ENCODE measurements around the gene ZNF311. TPM values are rescaled to one million over a fixed set of nuclear protein-coding genes. Genes with fewer than 3 reads are reported as not detected.

Gene ZNF311
- total and polyA plus RNA-seq, 9 of the 15 experiments (the other 6 are each of a cell fraction or from before 2014, with no cell fraction given), result 5.1 to 10.0 (median 7.5) TPM

DNA sequence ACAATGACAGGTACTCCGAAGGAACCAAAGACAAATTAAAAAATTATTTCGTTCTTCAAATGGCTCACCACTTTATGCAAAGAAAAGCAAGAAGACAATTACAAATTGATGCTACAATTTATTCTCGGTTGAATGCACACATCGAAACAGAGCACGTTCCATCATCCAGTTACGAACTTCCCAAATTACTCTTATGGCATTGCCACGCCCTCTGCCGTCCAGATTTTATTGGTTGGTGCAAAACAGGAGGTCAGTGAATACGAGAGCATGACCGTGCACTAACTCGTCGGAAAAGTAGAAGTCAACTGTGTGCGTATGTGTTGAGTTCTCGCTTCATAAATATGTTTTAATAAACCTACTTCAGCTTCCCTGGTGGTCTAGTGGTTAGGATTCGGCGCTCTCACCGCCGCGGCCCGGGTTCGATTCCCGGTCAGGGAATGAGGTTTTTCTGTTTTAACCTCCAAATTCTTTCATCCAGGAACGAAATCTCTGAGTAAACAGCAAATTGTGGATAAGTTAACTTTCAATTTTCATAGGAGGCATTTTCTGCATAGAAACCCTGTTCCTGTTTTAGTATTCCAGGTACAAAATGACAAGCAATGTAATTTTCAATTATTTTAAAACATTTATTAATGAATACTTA, 23.2 kb downstream of the ZNF311 start (continued):
- TF ChIP-seq, protein P1, sequence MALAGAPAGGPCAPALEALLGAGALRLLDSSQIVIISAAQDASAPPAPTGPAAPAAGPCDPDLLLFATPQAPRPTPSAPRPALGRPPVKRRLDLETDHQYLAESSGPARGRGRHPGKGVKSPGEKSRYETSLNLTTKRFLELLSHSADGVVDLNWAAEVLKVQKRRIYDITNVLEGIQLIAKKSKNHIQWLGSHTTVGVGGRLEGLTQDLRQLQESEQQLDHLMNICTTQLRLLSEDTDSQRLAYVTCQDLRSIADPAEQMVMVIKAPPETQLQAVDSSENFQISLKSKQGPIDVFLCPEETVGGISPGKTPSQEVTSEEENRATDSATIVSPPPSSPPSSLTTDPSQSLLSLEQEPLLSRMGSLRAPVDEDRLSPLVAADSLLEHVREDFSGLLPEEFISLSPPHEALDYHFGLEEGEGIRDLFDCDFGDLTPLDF (CRISPR knock-in tag; IDR thresholded peaks at IDR 0.05), result peak; percentile 75
- TF ChIP-seq KLF6 (CRISPR knock-in tag; IDR thresholded peaks at IDR 0.05; ENCODE audit: borderline replicate concordance) (no peak), NCOR1 (IDR thresholded peaks at IDR 0.05) (peak; percentile 45; the same call in 1 of the 2 replicates), ZNF551 (CRISPR knock-in tag; IDR thresholded peaks at IDR 0.05) (no peak), U2AF1 (optimal IDR thresholded peaks at IDR 0.05; ENCODE audit: low read depth, low read length) (no peak), RHOXF2B (CRISPR knock-in tag; conservative IDR thresholded peaks at IDR 0.05) (no peak), ASH1L (IDR thresholded peaks at IDR 0.05; ENCODE audit: borderline replicate concordance, low read depth, partially characterized antibody) (no peak), KDM2B (CRISPR knock-in tag; IDR thresholded peaks at IDR 0.05) (0 out of 2 replicates have a peak, but pooled peaks have one; percentile 41), SLC30A9 (CRISPR knock-in tag; IDR thresholded peaks at IDR 0.05) (no peak), DNMT1 (IDR thresholded peaks at IDR 0.05) (0 out of 2 replicates have a peak, but pooled peaks have one; percentile 76), IFI16 (CRISPR knock-in tag; IDR thresholded peaks at IDR 0.05) (no peak), ZNF408 (CRISPR knock-in tag; IDR thresholded peaks at IDR 0.05; ENCODE audit: low read depth) (no peak), ZNF263 (CRISPR knock-in tag; IDR thresholded peaks at IDR 0.05; ENCODE audit: borderline replicate concordance) (no peak), SMAD1 (IDR thresholded peaks at IDR 0.05; ENCODE audit: low read depth, low read length, partially characterized antibody) (no peak), TBP (optimal IDR thresholded peaks at IDR 0.05; ENCODE audit: low read depth, low read length) (peak; percentile 98), ZNF140 (CRISPR knock-in tag; IDR thresholded peaks at IDR 0.05) (0 out of 2 replicates have a peak, but pooled peaks have one; percentile 41)
- TF ChIP-seq, protein P2, sequence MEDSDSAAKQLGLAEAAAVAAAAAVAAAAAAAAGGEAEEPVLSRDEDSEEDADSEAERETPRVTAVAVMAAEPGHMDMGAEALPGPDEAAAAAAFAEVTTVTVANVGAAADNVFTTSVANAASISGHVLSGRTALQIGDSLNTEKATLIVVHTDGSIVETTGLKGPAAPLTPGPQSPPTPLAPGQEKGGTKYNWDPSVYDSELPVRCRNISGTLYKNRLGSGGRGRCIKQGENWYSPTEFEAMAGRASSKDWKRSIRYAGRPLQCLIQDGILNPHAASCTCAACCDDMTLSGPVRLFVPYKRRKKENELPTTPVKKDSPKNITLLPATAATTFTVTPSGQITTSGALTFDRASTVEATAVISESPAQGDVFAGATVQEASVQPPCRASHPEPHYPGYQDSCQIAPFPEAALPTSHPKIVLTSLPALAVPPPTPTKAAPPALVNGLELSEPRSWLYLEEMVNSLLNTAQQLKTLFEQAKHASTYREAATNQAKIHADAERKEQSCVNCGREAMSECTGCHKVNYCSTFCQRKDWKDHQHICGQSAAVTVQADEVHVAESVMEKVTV (CRISPR knock-in tag; IDR thresholded peaks at IDR 0.05), result peak; percentile 28; the same call in 1 of the 2 replicates
- TF ChIP-seq, protein P3, sequence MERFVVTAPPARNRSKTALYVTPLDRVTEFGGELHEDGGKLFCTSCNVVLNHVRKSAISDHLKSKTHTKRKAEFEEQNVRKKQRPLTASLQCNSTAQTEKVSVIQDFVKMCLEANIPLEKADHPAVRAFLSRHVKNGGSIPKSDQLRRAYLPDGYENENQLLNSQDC (CRISPR knock-in tag; IDR thresholded peaks at IDR 0.05), result peak; percentile 69; the same call in 1 of the 2 replicates
- TF ChIP-seq, protein P4, sequence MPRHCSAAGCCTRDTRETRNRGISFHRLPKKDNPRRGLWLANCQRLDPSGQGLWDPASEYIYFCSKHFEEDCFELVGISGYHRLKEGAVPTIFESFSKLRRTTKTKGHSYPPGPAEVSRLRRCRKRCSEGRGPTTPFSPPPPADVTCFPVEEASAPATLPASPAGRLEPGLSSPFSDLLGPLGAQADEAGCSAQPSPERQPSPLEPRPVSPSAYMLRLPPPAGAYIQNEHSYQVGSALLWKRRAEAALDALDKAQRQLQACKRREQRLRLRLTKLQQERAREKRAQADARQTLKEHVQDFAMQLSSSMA (CRISPR knock-in tag; IDR thresholded peaks at IDR 0.05), result no peak
- TF ChIP-seq, protein P5, sequence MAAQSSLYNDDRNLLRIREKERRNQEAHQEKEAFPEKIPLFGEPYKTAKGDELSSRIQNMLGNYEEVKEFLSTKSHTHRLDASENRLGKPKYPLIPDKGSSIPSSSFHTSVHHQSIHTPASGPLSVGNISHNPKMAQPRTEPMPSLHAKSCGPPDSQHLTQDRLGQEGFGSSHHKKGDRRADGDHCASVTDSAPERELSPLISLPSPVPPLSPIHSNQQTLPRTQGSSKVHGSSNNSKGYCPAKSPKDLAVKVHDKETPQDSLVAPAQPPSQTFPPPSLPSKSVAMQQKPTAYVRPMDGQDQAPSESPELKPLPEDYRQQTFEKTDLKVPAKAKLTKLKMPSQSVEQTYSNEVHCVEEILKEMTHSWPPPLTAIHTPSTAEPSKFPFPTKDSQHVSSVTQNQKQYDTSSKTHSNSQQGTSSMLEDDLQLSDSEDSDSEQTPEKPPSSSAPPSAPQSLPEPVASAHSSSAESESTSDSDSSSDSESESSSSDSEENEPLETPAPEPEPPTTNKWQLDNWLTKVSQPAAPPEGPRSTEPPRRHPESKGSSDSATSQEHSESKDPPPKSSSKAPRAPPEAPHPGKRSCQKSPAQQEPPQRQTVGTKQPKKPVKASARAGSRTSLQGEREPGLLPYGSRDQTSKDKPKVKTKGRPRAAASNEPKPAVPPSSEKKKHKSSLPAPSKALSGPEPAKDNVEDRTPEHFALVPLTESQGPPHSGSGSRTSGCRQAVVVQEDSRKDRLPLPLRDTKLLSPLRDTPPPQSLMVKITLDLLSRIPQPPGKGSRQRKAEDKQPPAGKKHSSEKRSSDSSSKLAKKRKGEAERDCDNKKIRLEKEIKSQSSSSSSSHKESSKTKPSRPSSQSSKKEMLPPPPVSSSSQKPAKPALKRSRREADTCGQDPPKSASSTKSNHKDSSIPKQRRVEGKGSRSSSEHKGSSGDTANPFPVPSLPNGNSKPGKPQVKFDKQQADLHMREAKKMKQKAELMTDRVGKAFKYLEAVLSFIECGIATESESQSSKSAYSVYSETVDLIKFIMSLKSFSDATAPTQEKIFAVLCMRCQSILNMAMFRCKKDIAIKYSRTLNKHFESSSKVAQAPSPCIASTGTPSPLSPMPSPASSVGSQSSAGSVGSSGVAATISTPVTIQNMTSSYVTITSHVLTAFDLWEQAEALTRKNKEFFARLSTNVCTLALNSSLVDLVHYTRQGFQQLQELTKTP (IDR thresholded peaks at IDR 0.05; ENCODE audit: low read depth in 1 of 2, partially characterized antibody in 2 of 2), result peak in 1 of 2 experiments; percentile 68
